Adrenal gland (tissue), 12 donors: ENCODE measurements around the gene LOXHD1. TPM values are rescaled to one million over a fixed set of nuclear protein-coding genes. Genes with fewer than 3 reads are reported as not detected.

ENCODE experiments used
- DNase-seq, 7 donors: peaks; one replicate each; pipeline ENCODE4 v3.0.0-alpha.2; 2019 to 2020
- H3K27ac ChIP-seq, 5 donors: fragments of 200-600 bp; sonication (generic) in 4 of 5; 1 replicate in 3 of 5; 2 replicates in 2 of 5; pipeline versions ENCODE4 v1.5.1 to v1.8.0; 2016 to 2020; ENCODE audit warnings: mild to moderate bottlenecking in 1 of 5
- H3K27me3 ChIP-seq: fragments of 200-600 bp; 2 replicates; pipeline ENCODE4 v1.8.0; 2021
- H3K36me3 ChIP-seq, 2 donors: fragments of 200-600 bp; replicated peaks in 1 of 2; 1 replicate in 1 of 2; 2 replicates in 1 of 2; pipeline versions ENCODE4 v1.5.1 to v1.8.0; 2018 to 2022
- H3K4me1 ChIP-seq, 2 donors: fragments of 200-600 bp; replicated peaks in 1 of 2; 1 replicate in 1 of 2; 2 replicates in 1 of 2; pipeline versions ENCODE4 v1.5.1 to v1.8.0; 2018 to 2021
- H3K4me3 ChIP-seq, 4 donors: fragments of 200-600 bp; sonication (generic) in 3 of 4; one replicate each; pipeline ENCODE4 v1.5.1; 2016 to 2018
- H3K9me3 ChIP-seq, 3 donors: fragments of 200-600 bp; sonication (generic) in 1 of 3; replicated peaks in 1 of 3; 1 replicate in 2 of 3; 2 replicates in 1 of 3; pipeline versions ENCODE4 v1.5.1 to v1.8.0; 2016 to 2021
- POLR2A ChIP-seq, 2 donors: fragments of 450-650 bp; IDR thresholded peaks; one replicate each; pipeline ENCODE4 v1.6.1; 2017; ENCODE audit warnings: antibody characterized with exemption in 2 of 2, mild to moderate bottlenecking in 2 of 2, moderate library complexity in 1 of 2
- WGBS, 4 donors: extraction: QIAGEN DNeasy Blood & Tissue Kit in 2 of 4; methylation state at CpG; one replicate each; pipeline versions ENCODE4 v1.1.5 to v1.1.7; 2013 to 2017; 5-methylcytosine and 5-hydroxymethylcytosine counted together
- intact Hi-C, 2 donors: fragments of 100-400 bp; cut with DNase I; formaldehyde crosslinking; loops; one replicate each; pipeline versions ENCODE4 v1.14.1 to v1.15.0; 2022 to 2023
- polyA plus RNA-seq, 3 donors: library from polyadenylated mRNA; stranded (reverse); fragments of 200-250 nt in 2 of 3; fragments of 350-450 nt in 1 of 3; fragmentation: Illumina TruSeq in 1 of 3; extraction: RNeasy Lipid Tissue Mini Kit (QIAGEN cat#74804) in 1 of 3; gene quantifications; one replicate each; pipeline ENCODE4 v1.2.3, GENCODE V29; 2013 to 2014
- total RNA-seq, 9 donors: library from RNA; depleted of rRNA in 4 of 9; stranded (reverse); fragments of >200 nt in 4 of 9; fragments of 120-200 nt in 1 of 9; fragmentation: NEBNext Ultra II Directional in 1 of 9; extraction: Animal tissue kit (Norgen Biotek cat#: 25700) in 1 of 9; gene quantifications; one replicate each; pipeline versions ENCODE4 v1.1.0 to v1.2.4, GENCODE V29; 2013 to 2023
- TF ChIP-seq, protein P1 (sequence below), 6 experiments: fragments of 450-650 bp in 4 of 6; fragments of 200-600 bp in 2 of 6; sonication (generic) in 1 of 6; IDR thresholded peaks; 1 replicate in 5 of 6; 2 replicates in 1 of 6; pipeline versions ENCODE4 v1.5.1 to v1.8.0; 2016 to 2021; ENCODE audit warnings: antibody characterized with exemption in 6 of 6, mild to moderate bottlenecking in 2 of 6, moderate library complexity in 1 of 6
- donor health status: healthy with polysubstance abuse.
- donor health status: Bipolar disorder and iron deficiency.
- donor health status: DM: yes; HTN: yes; CAD: no.
- donor health status: DM: no; HTN: no; CAD: no.
- donor health status: DM: no; HTN: no; CAD: no.
- donor health status: DM: yes; HTN: yes; CAD: no.

The LOXHD1 gene
- total and polyA plus RNA-seq, 12 donors, result 0.08 to 0.30 (median 0.16) TPM; not detected in 7

DNA sequence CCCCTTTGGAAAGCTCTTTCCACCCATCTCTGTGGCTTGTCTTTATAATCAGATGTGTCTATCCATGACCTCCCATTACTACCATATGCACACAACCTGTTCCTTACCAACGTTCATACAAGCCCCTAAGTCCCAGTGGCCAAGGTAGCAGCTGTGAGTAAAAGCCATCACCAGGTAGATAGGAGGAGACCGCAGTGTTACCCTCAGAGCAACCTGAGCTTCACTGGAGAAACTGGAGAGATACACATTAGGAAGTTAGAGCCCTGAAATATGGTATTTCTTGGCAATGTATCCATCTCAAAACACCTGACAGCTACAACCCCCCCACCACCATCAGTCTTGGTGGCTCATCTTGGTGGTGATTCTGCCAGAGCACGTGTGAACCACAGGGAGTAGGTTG, 26.0 kb downstream of the LOXHD1 start:
- Histone ChIP-seq H3K27ac (no peak overlapping the region), H3K4me3 (no peak overlapping the region), H3K4me1 (no peaks in the 10 kb centered on the region), H3K9me3 (no peaks in the 10 kb centered on the region), H3K27me3 (no peaks in the 10 kb centered on the region), H3K36me3 (no peaks in the 10 kb centered on the region)
- 78 to 85% (median 82%) methylated on average over 3 of the region's 3 CpGs for WGBS, 4 donors
- no peak for DNase-seq
- intact Hi-C loops, result no loop called here
- TF ChIP-seq, protein P1, sequence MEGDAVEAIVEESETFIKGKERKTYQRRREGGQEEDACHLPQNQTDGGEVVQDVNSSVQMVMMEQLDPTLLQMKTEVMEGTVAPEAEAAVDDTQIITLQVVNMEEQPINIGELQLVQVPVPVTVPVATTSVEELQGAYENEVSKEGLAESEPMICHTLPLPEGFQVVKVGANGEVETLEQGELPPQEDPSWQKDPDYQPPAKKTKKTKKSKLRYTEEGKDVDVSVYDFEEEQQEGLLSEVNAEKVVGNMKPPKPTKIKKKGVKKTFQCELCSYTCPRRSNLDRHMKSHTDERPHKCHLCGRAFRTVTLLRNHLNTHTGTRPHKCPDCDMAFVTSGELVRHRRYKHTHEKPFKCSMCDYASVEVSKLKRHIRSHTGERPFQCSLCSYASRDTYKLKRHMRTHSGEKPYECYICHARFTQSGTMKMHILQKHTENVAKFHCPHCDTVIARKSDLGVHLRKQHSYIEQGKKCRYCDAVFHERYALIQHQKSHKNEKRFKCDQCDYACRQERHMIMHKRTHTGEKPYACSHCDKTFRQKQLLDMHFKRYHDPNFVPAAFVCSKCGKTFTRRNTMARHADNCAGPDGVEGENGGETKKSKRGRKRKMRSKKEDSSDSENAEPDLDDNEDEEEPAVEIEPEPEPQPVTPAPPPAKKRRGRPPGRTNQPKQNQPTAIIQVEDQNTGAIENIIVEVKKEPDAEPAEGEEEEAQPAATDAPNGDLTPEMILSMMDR (IDR thresholded peaks at IDR 0.05), result no peak
- no peak for TF ChIP-seq POLR2A (IDR thresholded peaks at IDR 0.05)

DNA sequence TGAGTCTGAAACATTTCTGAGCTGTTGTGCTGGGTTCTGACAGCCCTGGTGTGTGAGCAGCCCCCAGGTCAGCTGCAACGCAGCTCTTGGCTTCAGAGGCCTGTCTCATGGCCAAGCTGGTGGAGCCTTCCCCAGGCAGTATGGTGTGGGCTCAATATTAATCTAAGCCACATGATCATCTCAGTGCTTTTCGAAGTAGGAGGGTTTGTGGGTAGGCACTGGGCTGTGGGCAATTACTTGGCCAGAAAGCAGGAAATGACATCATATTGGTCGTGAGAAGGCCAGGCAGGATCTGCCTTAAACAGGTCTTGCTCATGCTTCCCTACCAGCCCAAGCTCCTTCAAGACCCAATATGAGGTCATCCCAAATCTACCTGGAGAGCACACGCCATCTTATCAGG, 26.9 kb downstream of the LOXHD1 start:
- no peak overlapping the region for H3K27ac ChIP-seq
- H3K36me3 ChIP-seq, result no peaks in the 10 kb centered on the region
- TF ChIP-seq, protein P1 (IDR thresholded peaks at IDR 0.05), result no peak
- TF ChIP-seq POLR2A (IDR thresholded peaks at IDR 0.05), result no peak
- H3K9me3 ChIP-seq, result no peaks in the 10 kb centered on the region
- H3K4me1 ChIP-seq, result no peaks in the 10 kb centered on the region
- no peak for DNase-seq
- no peaks in the 10 kb centered on the region for H3K27me3 ChIP-seq
- intact Hi-C loops, result no loop called here
- WGBS, 4 donors, result 56 to 82% (median 72%) methylated on average over 2 to 4 of the region's 4 CpGs
- H3K4me3 ChIP-seq, result no peak overlapping the region

DNA sequence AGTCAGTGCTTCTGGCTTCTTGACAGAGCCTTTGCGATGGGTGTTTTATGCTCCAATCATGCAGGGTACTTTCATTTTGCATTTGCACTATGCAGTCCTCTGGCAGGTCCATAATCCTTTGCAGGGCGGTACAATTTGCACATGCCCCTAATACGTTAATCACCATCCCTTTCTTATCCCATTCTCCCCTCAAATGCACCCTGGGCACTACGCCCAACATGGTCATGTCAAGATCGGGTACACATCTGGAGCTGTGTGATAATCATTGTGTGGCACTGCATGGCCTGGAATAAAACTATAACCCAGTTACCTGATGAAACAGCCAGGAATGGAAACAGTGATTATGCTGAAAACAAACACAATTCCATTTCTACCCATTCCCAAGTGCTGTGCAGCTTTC, 27.7 kb downstream of the LOXHD1 start:
- intact Hi-C loops, result no loop called here
- H3K9me3 ChIP-seq, result no peaks in the 10 kb centered on the region
- no peaks in the 10 kb centered on the region for H3K4me1 ChIP-seq
- H3K27ac ChIP-seq, result no peak overlapping the region
- no peaks in the 10 kb centered on the region for H3K36me3 ChIP-seq
- WGBS, 4 donors, result 86 to 95% (median 91%) methylated on average over 5 of the region's 5 CpGs
- no peak for DNase-seq
- no peak overlapping the region for H3K4me3 ChIP-seq
- no peaks in the 10 kb centered on the region for H3K27me3 ChIP-seq
- TF ChIP-seq, protein P1 (IDR thresholded peaks at IDR 0.05), result no peak
- TF ChIP-seq POLR2A (IDR thresholded peaks at IDR 0.05), result no peak

DNA sequence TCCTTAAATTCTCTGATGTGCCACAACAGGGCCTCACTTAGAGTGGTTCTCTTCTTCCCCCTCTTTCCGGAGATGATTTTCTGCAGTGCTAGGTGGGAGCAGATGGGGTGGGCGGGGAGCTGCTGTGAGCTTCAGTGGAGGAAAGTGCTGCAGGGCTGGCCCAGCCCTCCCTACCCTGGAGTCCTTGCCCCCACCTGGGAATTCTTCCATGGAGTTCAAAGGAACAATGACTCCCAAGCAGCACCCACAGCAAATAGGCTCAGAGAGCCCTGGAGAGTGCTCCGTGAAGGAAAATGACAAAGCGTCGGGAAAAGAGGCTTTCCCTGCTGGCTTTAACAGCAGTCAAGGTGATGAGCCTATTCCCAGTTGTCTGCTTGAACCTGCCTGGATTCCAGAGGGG, 28.8 kb downstream of the LOXHD1 start:
- Histone ChIP-seq H3K9me3 (no peaks in the 10 kb centered on the region), H3K4me1 (no peaks in the 10 kb centered on the region), H3K4me3 (no peak overlapping the region), H3K27me3 (no peaks in the 10 kb centered on the region), H3K27ac (no peak overlapping the region), H3K36me3 (no peaks in the 10 kb centered on the region)
- 66 to 79% (median 73%) methylated on average over 5 of the region's 5 CpGs for WGBS, 4 donors
- intact Hi-C loops, result no loop called here
- no peak for DNase-seq
- TF ChIP-seq, protein P1 (IDR thresholded peaks at IDR 0.05), result no peak
- TF ChIP-seq POLR2A (IDR thresholded peaks at IDR 0.05), result no peak
